Skeletal muscle satellite cell (primary cell): Measurements from ENCODE around the gene TMEM258.
A peak's percentile ranks its signal among the peaks of the same experiment; 100 is the strongest.

Experiments used
- H3K27me3 ChIP-seq: 2 replicates; pipeline ENCODE4 v1.7.0; 2013; ENCODE audit warnings: low read length; ENCODE audit not compliant: control insufficient read depth, insufficient read depth
- H3K36me3 ChIP-seq: 2 replicates; pipeline ENCODE4 v1.7.0; 2013; ENCODE audit warnings: mild to moderate bottlenecking, control low read depth, low read length; ENCODE audit not compliant: insufficient read depth
- H3K4me1 ChIP-seq: 2 replicates; pipeline ENCODE4 v1.7.0; 2013; ENCODE audit warnings: low read length; ENCODE audit not compliant: control insufficient read depth, insufficient read depth
- H3K4me2 ChIP-seq: 2 replicates; pipeline ENCODE4 v1.7.0; 2013; ENCODE audit warnings: mild to moderate bottlenecking, low read length
- H3K4me3 ChIP-seq: 2 replicates; pipeline ENCODE4 v1.7.0; 2013; ENCODE audit warnings: low read length
- H3K9ac ChIP-seq: 2 replicates; pipeline ENCODE4 v1.7.0; 2013; ENCODE audit warnings: mild to moderate bottlenecking, low read depth, low read length, moderate library complexity
- H3K9me3 ChIP-seq: replicated peaks from 2 replicates; pipeline ENCODE4 v1.7.0; 2013; ENCODE audit warnings: mild to moderate bottlenecking, control low read depth, low read length

Gene TMEM258

GRCh38 chr11:61778920-61779650 lies 13.3 kb downstream of the TMEM258 start:
- Histone ChIP-seq H3K27me3 (peaks cover 7% of the 10 kb centered on the region), H3K4me3 (no peak overlapping the region), H3K36me3 (peaks cover under 1% of the 10 kb centered on the region), H3K9ac (no peak overlapping the region), H3K4me1 (peaks cover 8% of the 10 kb centered on the region), H3K4me2 (no peak overlapping the region), H3K9me3 (no peaks in the 10 kb centered on the region)

- no peaks in the 10 kb centered on the region for H3K36me3 ChIP-seq
- H3K9ac ChIP-seq, result no peak overlapping the region
- no peaks in the 10 kb centered on the region for H3K9me3 ChIP-seq
- H3K4me3 ChIP-seq, result no peak overlapping the region
- H3K4me2 ChIP-seq, result no peak overlapping the region
- peaks cover 8% of the 10 kb centered on the region for H3K4me1 ChIP-seq
- peaks cover 7% of the 10 kb centered on the region for H3K27me3 ChIP-seq
Observed at GRCh38 chr11:61778357-61778886, 14.0 kb downstream of the TMEM258 start.

- Histone ChIP-seq H3K4me2 (peak overlapping the region; percentile 71), H3K4me3 (peak overlapping the region; percentile 43), H3K9ac (no peak overlapping the region), H3K4me1 (peaks cover 8% of the 10 kb centered on the region), H3K27me3 (peaks cover 7% of the 10 kb centered on the region), H3K36me3 (no peaks in the 10 kb centered on the region), H3K9me3 (no peaks in the 10 kb centered on the region)
Observed at GRCh38 chr11:61777234-61778090, 14.9 kb downstream of the TMEM258 start.

GRCh38 chr11:61776561-61777075 lies 15.8 kb downstream of the TMEM258 start:
- Histone ChIP-seq H3K27me3 (peaks cover 7% of the 10 kb centered on the region), H3K9me3 (no peaks in the 10 kb centered on the region), H3K36me3 (no peaks in the 10 kb centered on the region), H3K9ac (no peak overlapping the region), H3K4me1 (peaks cover 8% of the 10 kb centered on the region), H3K4me2 (no peak overlapping the region), H3K4me3 (no peak overlapping the region)

GRCh38 chr11:61775606-61776554 lies 16.5 kb downstream of the TMEM258 start:
- Histone ChIP-seq H3K4me2 (no peak overlapping the region), H3K27me3 (peaks cover 7% of the 10 kb centered on the region), H3K4me3 (no peak overlapping the region), H3K4me1 (peaks cover 8% of the 10 kb centered on the region), H3K36me3 (no peaks in the 10 kb centered on the region), H3K9me3 (no peaks in the 10 kb centered on the region), H3K9ac (no peak overlapping the region)

- H3K4me3 ChIP-seq, result no peak overlapping the region
- H3K27me3 ChIP-seq, result peaks cover 7% of the 10 kb centered on the region
- H3K36me3 ChIP-seq, result no peaks in the 10 kb centered on the region
- H3K4me1 ChIP-seq, result peaks cover 8% of the 10 kb centered on the region
- H3K9ac ChIP-seq, result no peak overlapping the region
- no peaks in the 10 kb centered on the region for H3K9me3 ChIP-seq
- no peak overlapping the region for H3K4me2 ChIP-seq
Observed at GRCh38 chr11:61775106-61775505, 17.3 kb downstream of the TMEM258 start.

GRCh38 chr11:61774411-61774810 lies 18.0 kb downstream of the TMEM258 start:
- Histone ChIP-seq H3K4me1 (peaks cover 8% of the 10 kb centered on the region), H3K9ac (no peak overlapping the region), H3K27me3 (peaks cover 7% of the 10 kb centered on the region)

GRCh38 chr11:61773809-61774208 lies 18.6 kb downstream of the TMEM258 start:
- Histone ChIP-seq H3K9ac (no peak overlapping the region), H3K36me3 (no peaks in the 10 kb centered on the region), H3K27me3 (peaks cover 7% of the 10 kb centered on the region), H3K4me3 (no peak overlapping the region), H3K4me1 (peaks cover 8% of the 10 kb centered on the region), H3K9me3 (no peaks in the 10 kb centered on the region), H3K4me2 (no peak overlapping the region)

More at GRCh38 chr11:61774411-61774810, 18.0 kb downstream of the TMEM258 start:
- Histone ChIP-seq H3K4me2 (no peak overlapping the region), H3K36me3 (no peaks in the 10 kb centered on the region), H3K4me3 (no peak overlapping the region), H3K9me3 (no peaks in the 10 kb centered on the region)

- no peak overlapping the region for H3K4me3 ChIP-seq
- peaks cover 7% of the 10 kb centered on the region for H3K27me3 ChIP-seq
- H3K9ac ChIP-seq, result no peak overlapping the region
- no peaks in the 10 kb centered on the region for H3K9me3 ChIP-seq
- H3K36me3 ChIP-seq, result no peaks in the 10 kb centered on the region
- H3K4me1 ChIP-seq, result peaks cover 8% of the 10 kb centered on the region
- H3K4me2 ChIP-seq, result no peak overlapping the region
Observed at GRCh38 chr11:61773356-61773755, 19.0 kb downstream of the TMEM258 start.

- H3K9ac ChIP-seq, result no peak overlapping the region
Observed at GRCh38 chr11:61771985-61772455, 20.4 kb downstream of the TMEM258 start.

More at GRCh38 chr11:61771985-61772455, 20.4 kb downstream of the TMEM258 start:
- H3K4me3 ChIP-seq, result no peak overlapping the region
- H3K4me1 ChIP-seq, result peaks cover under 1% of the 10 kb centered on the region
- H3K9me3 ChIP-seq, result no peaks in the 10 kb centered on the region
- no peaks in the 10 kb centered on the region for H3K27me3 ChIP-seq
- no peak overlapping the region for H3K4me2 ChIP-seq
- H3K36me3 ChIP-seq, result no peaks in the 10 kb centered on the region
